IPS-NIHi7 (cell line): ENCODE measurements around the gene UGT3A1.

Experiments used
- DNase-seq: peaks from one replicate; pipeline ENCODE4 v3.0.0; 2012; ENCODE audit warnings: mixed read lengths; ENCODE audit errors: extremely low spot score

UGT3A1 gene

DNA sequence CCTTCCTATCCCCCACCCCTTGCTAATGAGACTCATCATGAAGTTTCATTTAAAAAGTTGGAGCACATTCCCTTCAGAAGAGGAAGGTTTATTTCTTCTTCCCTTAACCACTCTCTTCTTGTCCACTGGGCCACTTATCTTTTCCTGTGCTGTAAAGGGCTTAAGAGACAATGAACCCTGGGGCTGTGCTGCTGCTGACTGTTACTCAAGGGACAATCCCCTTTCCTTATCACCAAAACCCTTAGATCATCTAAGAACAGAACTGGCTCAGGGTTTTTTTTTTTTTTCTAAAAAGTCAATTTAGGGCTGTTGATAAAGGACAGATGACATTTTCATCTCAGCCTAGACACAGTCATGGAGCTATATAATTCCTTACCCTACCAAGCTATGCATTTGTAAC lies 82.4 kb downstream of the UGT3A1 start:
- DNase-seq, result peak; percentile 25

DNA sequence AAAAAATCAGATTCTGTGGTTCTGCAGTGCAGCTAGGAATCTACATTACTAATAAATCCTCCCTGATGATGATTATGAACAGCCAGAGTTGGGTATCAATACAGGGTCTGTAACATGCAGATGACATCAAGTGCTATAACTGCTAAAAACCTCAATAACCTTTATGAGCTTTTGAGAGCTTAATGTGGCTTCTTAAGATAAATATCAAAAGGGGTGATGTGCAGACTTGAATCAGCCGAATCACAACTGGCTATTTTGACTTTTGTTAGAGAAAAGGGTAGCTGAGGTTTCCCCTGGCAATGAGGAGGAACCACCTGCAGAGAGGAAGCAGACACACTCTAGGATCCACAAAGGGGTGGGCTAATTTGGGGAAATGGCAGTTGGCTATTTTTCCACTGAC lies 83.0 kb downstream of the UGT3A1 start:
- no peak for DNase-seq

- DNase-seq, result no peak
Measured at GRCh38 chr5:35904443-35905132, 86.6 kb downstream of the UGT3A1 start.

DNA sequence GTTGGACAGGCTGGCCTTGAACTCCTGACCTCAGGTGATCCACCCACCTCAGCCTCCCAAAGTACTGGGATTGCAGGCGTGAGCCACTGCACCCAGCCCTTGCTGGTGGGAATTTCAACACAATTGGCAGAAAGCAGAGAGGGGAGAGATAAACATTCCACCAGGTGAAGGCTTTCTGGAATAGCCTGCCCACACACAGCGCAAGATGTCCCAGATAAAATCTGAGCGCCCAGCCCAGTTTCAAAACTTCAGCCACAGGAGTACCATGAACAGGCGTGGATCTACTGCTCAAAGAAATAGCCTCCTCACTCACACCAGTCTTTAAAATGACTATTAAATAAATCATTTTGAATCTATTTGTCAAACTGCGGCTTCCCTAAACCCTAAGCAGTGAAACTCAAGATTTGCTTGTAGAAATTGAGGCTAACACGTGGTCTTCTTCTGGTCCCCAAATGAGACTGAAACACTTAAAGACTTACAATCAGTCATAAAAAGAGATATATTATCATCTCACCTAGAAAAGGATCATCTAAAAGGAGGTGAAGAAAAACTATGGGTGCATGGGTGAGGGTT lies 87.5 kb downstream of the UGT3A1 start:
- DNase-seq, result no peak

GRCh38 chr5:35902046-35902672 lies 89.0 kb downstream of the UGT3A1 start:
- DNase-seq, result no peak
